HG03095 (cell line): Measurements from ENCODE around the gene PRKAG3.
"Not testable (repeated sequence)": the region's sequence is repeated elsewhere in the genome, so short reads cannot be mapped to it uniquely, and the experiment has no call there.

Experiments
- ATAC-seq: cut with Tn5 transposase; IDR thresholded peaks from one replicate; pipeline ENCODE4 v1.9.1; 2021; ENCODE audit warnings: moderate library complexity; ENCODE audit not compliant: unreplicated experiment

Gene PRKAG3

DNA sequence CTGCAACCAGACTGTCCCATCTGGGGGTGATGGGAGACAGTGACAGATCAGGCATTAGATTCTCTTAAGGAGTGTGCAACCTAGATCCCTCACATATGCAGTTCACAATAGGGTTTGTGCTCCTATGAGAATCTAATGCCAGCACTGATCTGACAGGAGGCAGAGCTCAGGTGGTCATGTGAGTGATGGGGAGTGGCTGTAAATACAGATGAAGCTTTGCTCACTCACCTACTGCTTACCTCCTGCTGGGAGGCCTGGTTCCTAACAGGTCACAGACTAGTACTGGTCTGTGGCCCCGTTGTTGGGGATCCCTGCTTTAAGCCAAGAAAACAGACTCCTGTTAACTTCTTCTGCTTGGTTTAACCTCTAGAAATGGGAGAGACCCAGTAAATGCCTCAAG, 46.5 kb downstream of the PRKAG3 start:
- no peak for ATAC-seq

- no peak for ATAC-seq
Measured at GRCh38 chr2:218783688-218784087, 47.9 kb downstream of the PRKAG3 start.

GRCh38 chr2:218782528-218782844, 49.1 kb downstream of the PRKAG3 start:
- no peak for ATAC-seq

DNA sequence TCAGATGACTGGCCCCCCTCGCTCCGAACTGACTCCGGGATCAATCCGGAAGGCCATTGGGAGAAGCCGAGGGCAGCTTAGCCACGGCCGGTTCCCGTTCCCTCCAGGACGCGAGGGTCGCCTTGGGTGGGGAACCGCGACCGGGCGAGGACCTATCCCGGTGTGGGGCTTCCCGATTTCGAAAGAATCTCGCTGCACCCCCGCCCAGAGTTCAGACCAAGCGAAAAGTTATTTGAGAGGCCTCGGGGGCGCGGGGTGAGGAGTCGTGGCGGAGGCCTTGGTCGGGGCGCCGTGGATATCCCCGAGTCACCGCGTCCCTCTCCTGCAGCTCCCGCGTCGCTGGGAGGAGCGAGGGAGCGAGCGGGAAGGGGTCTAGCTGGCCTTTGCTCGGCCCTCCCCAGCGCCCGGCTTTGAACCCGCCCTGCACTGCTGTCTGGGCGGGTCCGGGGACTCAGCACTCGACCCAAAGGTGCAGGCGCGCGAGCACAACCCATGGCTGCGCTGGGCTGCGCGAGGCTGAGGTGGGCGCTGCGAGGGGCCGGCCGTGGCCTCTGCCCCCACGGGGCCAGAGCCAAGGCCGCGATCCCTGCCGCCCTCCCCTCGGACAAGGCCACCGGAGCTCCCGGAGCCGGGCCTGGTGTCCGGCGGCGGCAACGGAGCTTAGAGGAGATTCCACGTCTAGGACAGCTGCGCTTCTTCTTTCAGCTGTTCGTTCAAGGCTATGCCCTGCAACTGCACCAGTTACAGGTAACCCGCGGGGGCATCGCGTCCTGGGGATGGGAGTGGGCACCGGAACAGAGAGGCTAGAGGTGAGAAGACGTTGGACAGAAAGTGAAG, 49.7 kb downstream of the PRKAG3 start, which contains the start of gene CYP27A1:
TSS of gene CYP27A1 (plus strand) at position 457 of the 837 bp plus-strand sequence. CDS start at position 493, 36 bp downstream.
- no peak for ATAC-seq

DNA sequence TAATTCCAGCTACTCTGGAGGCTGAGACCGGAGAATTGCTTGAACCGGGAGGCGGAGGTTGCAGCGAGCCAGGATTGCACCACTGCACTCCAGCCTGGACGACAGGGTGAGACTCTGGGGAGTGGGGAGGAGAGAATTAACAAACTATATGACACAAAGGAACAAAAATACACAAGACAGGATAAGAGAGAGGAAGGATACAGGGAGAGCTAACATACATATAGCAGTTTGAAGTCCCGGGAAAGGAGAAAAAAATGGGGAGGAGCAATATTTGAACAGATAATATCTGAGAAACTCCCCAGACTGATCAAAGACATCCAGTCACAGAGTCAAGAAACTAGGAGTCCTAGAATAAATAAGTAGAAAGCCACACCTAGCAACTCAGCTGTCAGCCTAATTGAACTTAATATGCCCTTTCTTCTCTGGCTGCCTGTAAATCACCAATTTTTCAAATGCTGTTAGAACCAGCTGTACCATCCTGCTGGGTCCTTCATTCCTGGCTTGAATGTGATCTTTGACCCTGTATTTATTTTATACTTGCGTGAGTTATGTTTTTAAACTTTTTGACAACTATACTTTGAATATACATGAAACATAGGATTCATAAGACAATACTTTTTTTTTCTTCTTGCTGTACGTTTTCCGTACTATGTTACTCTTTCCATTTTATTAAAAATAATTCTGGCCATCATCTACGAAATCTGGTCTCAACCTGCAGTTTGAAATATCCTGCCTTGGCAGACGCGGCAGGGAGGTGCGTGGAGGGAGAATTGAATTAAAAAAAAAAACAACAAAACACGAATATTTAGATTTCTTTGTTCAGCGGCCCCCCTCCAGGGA, 50.5 kb downstream of the PRKAG3 start:
- no peak for ATAC-seq

DNA sequence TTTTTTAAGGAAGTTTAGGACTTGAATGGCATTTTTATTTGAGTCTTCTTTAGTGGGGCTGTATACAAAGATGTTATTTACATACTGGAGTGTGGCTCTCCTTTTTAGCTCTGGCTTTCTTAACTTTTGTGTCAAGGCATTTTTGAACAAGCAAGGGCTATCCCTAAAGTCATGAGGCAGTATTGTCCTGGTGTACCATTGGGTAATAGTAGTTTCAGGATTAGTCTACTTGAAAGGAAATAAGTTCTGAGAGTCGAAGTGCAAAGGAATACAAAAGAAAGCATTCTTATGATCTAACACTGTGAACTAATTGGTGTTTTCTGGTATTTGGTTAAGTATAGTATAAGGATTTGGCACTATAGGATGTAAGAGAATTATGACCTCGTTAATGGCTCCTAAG, 51.6 kb downstream of the PRKAG3 start:
- ATAC-seq, result no peak

GRCh38 chr2:218777276-218777990, 54.2 kb downstream of the PRKAG3 start:
- ATAC-seq, result no peak

DNA sequence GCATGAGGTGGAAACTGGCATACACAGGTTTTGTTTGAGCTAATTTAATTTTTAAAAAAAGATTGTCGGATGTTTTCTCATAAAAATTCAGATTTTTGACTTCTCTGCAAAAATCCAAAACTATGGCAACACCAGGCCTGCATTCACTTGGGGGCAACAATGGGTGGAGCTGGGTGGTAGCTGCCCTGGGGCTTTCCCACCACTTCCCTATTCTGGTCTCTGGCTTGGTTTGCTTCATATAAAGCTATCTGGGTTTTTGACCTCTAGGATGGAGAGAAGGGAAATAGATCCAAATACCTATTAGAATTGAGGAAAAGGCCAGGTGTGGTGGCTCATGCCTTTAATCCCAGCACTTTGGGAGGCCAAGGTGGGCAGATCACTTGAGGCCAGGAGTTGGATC, 55.1 kb downstream of the PRKAG3 start:
- no peak for ATAC-seq

- ATAC-seq, result no peak
Measured at GRCh38 chr2:218773881-218774280, 57.7 kb downstream of the PRKAG3 start.

DNA sequence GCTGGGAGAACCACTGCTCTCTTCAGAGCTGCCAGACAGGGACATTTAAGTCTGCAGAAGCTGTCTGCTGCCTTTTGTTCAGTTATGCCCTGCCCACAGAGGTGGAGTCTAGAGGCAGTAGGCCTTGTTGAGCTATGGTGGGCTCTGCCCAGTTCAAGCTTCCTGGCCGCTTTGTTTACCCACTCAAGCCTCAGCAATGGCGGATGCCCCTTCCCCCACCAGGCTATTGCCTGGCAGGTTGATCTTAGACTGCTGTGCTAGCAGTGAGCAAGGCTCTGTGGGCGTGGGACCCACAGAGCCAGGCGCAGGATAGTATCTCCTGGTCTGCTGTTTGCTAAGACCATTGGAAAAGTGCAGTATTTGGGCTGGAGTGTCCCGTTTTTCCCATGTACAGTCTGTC, 58.8 kb downstream of the PRKAG3 start:
- ATAC-seq, result not testable (repeated sequence)
